GM18867 (cell line): Measurements from ENCODE around the gene F8.

Source experiments
- ATAC-seq: cut with Tn5 transposase; IDR thresholded peaks from one replicate; pipeline ENCODE4 v1.9.1; 2021; ENCODE audit warnings: mild to moderate bottlenecking, moderate library complexity; ENCODE audit not compliant: unreplicated experiment

F8 gene

GRCh38 chrX:155022585-155022984 is at the start of gene F8:
Gene F8, minus strand, starts transcription at chrX:155022723. Its CDS starts 171 bp downstream, at chrX:155022552.
- no peak for ATAC-seq

- ATAC-seq = no peak
Observed at GRCh38 chrX:155071694-155072280, 49.3 kb upstream of the F8 start.

- peak; percentile 89 for ATAC-seq
Observed at GRCh38 chrX:155070975-155071693, 48.6 kb upstream of the F8 start, which contains the start of the genes BRCC3, CMC4 and MTCP1. Gene BRCC3, plus strand, starts transcription at chrX:155071508. Its CDS starts 20 bp downstream, at chrX:155071528. Gene CMC4, minus strand, starts transcription at chrX:155071136. Its CDS starts 7,113 bp downstream, at chrX:155064023. Gene MTCP1, minus strand, starts transcription at chrX:155071136. Its CDS starts 5,126 bp downstream, at chrX:155066010.

GRCh38 chrX:155070663-155070974 is 48.1 kb upstream of the F8 start:
- peak; percentile 21 for ATAC-seq

GRCh38 chrX:155070038-155070437 is 47.5 kb upstream of the F8 start:
- no peak for ATAC-seq

GRCh38 chrX:155069414-155069813 is 46.9 kb upstream of the F8 start:
- ATAC-seq = no peak

- ATAC-seq = no peak
Observed at GRCh38 chrX:155068165-155068564, 45.6 kb upstream of the F8 start.

- ATAC-seq = no peak
Observed at GRCh38 chrX:155065035-155065734, 42.7 kb upstream of the F8 start.

GRCh38 chrX:155061760-155062159 is 39.2 kb upstream of the F8 start:
- ATAC-seq = no peak

GRCh38 chrX:155056877-155057792 is 34.6 kb upstream of the F8 start:
- ATAC-seq = peak; percentile 92

- no peak for ATAC-seq
Observed at GRCh38 chrX:155056471-155056870, 33.9 kb upstream of the F8 start.

- ATAC-seq = no peak
Observed at GRCh38 chrX:155055494-155055893, 33.0 kb upstream of the F8 start.

GRCh38 chrX:155054255-155054654 is 31.7 kb upstream of the F8 start:
- ATAC-seq = no peak

GRCh38 chrX:155053656-155054055 is 31.1 kb upstream of the F8 start:
- no peak for ATAC-seq

GRCh38 chrX:155052738-155053498 is 30.4 kb upstream of the F8 start:
- no peak for ATAC-seq

GRCh38 chrX:155048977-155049619 is 26.6 kb upstream of the F8 start:
- ATAC-seq = no peak

- no peak for ATAC-seq
Observed at GRCh38 chrX:155046811-155047528, 24.4 kb upstream of the F8 start.

GRCh38 chrX:155046129-155046810 is 23.7 kb upstream of the F8 start:
- no peak for ATAC-seq
